Large intestine (tissue), 3 donors: ENCODE measurements around the gene NUB1. TPM values are rescaled to one million over a fixed set of nuclear protein-coding genes. Genes with fewer than 3 reads are reported as not detected.

Source experiments
- DNase-seq, 2 donors: peaks; one replicate each; pipeline versions ENCODE4 v3.0.0 to v3.0.0-alpha.2; 2013
- H3K27ac ChIP-seq: one replicate; pipeline ENCODE4 v1.5.1; 2013; ENCODE audit warnings: low read length
- H3K27me3 ChIP-seq: 2 replicates; pipeline ENCODE4 v1.6.1; 2013; ENCODE audit warnings: low read length; ENCODE audit not compliant: control insufficient read depth, insufficient read depth
- H3K36me3 ChIP-seq: 2 replicates; pipeline ENCODE4 v1.6.1; 2013; ENCODE audit warnings: low read length; ENCODE audit not compliant: control insufficient read depth, insufficient read depth
- H3K4me1 ChIP-seq: one replicate; pipeline ENCODE4 v1.6.1; 2013; ENCODE audit warnings: low read length; ENCODE audit not compliant: control insufficient read depth, insufficient read depth
- H3K4me3 ChIP-seq: one replicate; pipeline ENCODE4 v1.5.1; 2013; ENCODE audit warnings: low read length
- H3K9me3 ChIP-seq: one replicate; pipeline ENCODE4 v1.6.1; 2013; ENCODE audit warnings: mild to moderate bottlenecking, low read depth, low read length, moderate library complexity; ENCODE audit not compliant: control insufficient read depth
- WGBS: methylation state at CpG from one replicate; pipeline ENCODE4 v1.1.5; 2013; ENCODE audit warnings: low lambda C conversion rate; ENCODE audit not compliant: insufficient coverage; 5-methylcytosine and 5-hydroxymethylcytosine counted together
- polyA plus RNA-seq: library from polyadenylated mRNA; unstranded; fragments of 120-200 nt; gene quantifications from one replicate; pipeline ENCODE4 v1.2.1, GENCODE V29; 2013

The NUB1 gene
- polyA plus RNA-seq, 1 donor = 52.5 TPM

- no peaks in the 10 kb centered on the region for H3K27me3 ChIP-seq
- H3K36me3 ChIP-seq = peaks cover 71% of the 10 kb centered on the region
- no peaks in the 10 kb centered on the region for H3K9me3 ChIP-seq
- H3K4me1 ChIP-seq = no peaks in the 10 kb centered on the region
- no peak for DNase-seq
- no peak overlapping the region for H3K4me3 ChIP-seq
- WGBS = no CpG with 5 or more reads among the region's 15 CpGs
- no peak overlapping the region for H3K27ac ChIP-seq
Measured at GRCh38 chr7:151374726-151375125, 33.1 kb downstream of the NUB1 start.

- no peak overlapping the region for H3K27ac ChIP-seq
- H3K4me1 ChIP-seq = no peaks in the 10 kb centered on the region
- H3K27me3 ChIP-seq = peaks cover under 1% of the 10 kb centered on the region
- DNase-seq = no peak
- H3K9me3 ChIP-seq = no peaks in the 10 kb centered on the region
- H3K36me3 ChIP-seq = peaks cover 68% of the 10 kb centered on the region
- no CpG with 5 or more reads among the region's 10 CpGs for WGBS
- H3K4me3 ChIP-seq = no peak overlapping the region
Measured at GRCh38 chr7:151375530-151376217, 34.1 kb downstream of the NUB1 start.

- H3K9me3 ChIP-seq = no peaks in the 10 kb centered on the region
- peaks cover 7% of the 10 kb centered on the region for H3K27me3 ChIP-seq
- H3K4me3 ChIP-seq = no peak overlapping the region
- H3K36me3 ChIP-seq = peaks cover 64% of the 10 kb centered on the region
- H3K27ac ChIP-seq = no peak overlapping the region
- 100% methylated on average over 3 of the region's 33 CpGs for WGBS
- DNase-seq = no peak
- no peaks in the 10 kb centered on the region for H3K4me1 ChIP-seq
Measured at GRCh38 chr7:151376218-151376902, 34.7 kb downstream of the NUB1 start.

GRCh38 chr7:151377406-151377805 is 35.8 kb downstream of the NUB1 start:
- Histone ChIP-seq H3K4me3 (no peak overlapping the region), H3K9me3 (peaks cover 3% of the 10 kb centered on the region), H3K4me1 (peaks cover 7% of the 10 kb centered on the region), H3K27ac (no peak overlapping the region), H3K36me3 (peaks cover 55% of the 10 kb centered on the region), H3K27me3 (peaks cover 15% of the 10 kb centered on the region)
- no CpG with 5 or more reads among the region's 12 CpGs for WGBS
- no peak for DNase-seq

GRCh38 chr7:151378011-151378410 is 36.4 kb downstream of the NUB1 start:
- H3K27me3 ChIP-seq = peaks cover 21% of the 10 kb centered on the region
- H3K27ac ChIP-seq = no peak overlapping the region
- no CpG with 5 or more reads among the region's 9 CpGs for WGBS
- peaks cover 3% of the 10 kb centered on the region for H3K9me3 ChIP-seq
- H3K36me3 ChIP-seq = peaks cover 52% of the 10 kb centered on the region
- H3K4me1 ChIP-seq = peaks cover 7% of the 10 kb centered on the region
- no peak for DNase-seq
- H3K4me3 ChIP-seq = no peak overlapping the region

- Histone ChIP-seq H3K4me1 (peaks cover 7% of the 10 kb centered on the region), H3K9me3 (peaks cover 3% of the 10 kb centered on the region), H3K4me3 (no peak overlapping the region), H3K36me3 (peaks cover 47% of the 10 kb centered on the region), H3K27me3 (peaks cover 27% of the 10 kb centered on the region), H3K27ac (no peak overlapping the region)
- 100% methylated on average over 3 of the region's 17 CpGs for WGBS
- DNase-seq = no peak
Measured at GRCh38 chr7:151378496-151379192, 37.0 kb downstream of the NUB1 start.

GRCh38 chr7:151379193-151379520 is 37.5 kb downstream of the NUB1 start:
- Histone ChIP-seq H3K4me3 (no peak overlapping the region), H3K27ac (no peak overlapping the region), H3K27me3 (peaks cover 32% of the 10 kb centered on the region), H3K36me3 (peaks cover 42% of the 10 kb centered on the region), H3K9me3 (peaks cover 3% of the 10 kb centered on the region), H3K4me1 (peaks cover 7% of the 10 kb centered on the region)
- DNase-seq = no peak
- WGBS = no CpG with 5 or more reads among the region's 6 CpGs

- no peak for DNase-seq
- H3K9me3 ChIP-seq = peaks cover 3% of the 10 kb centered on the region
- peaks cover 7% of the 10 kb centered on the region for H3K4me1 ChIP-seq
- no CpG with 5 or more reads among the region's 25 CpGs for WGBS
- no peak overlapping the region for H3K4me3 ChIP-seq
- no peak overlapping the region for H3K27ac ChIP-seq
- H3K27me3 ChIP-seq = peaks cover 37% of the 10 kb centered on the region
- peaks cover 37% of the 10 kb centered on the region for H3K36me3 ChIP-seq
Measured at GRCh38 chr7:151379534-151380198, 38.1 kb downstream of the NUB1 start.

GRCh38 chr7:151380199-151381097 is 38.8 kb downstream of the NUB1 start:
- peaks cover 7% of the 10 kb centered on the region for H3K4me1 ChIP-seq
- peaks cover 40% of the 10 kb centered on the region for H3K27me3 ChIP-seq
- no peak overlapping the region for H3K27ac ChIP-seq
- peaks cover 7% of the 10 kb centered on the region for H3K9me3 ChIP-seq
- H3K36me3 ChIP-seq = peaks cover 34% of the 10 kb centered on the region
- no peak overlapping the region for H3K4me3 ChIP-seq
- WGBS = no CpG with 5 or more reads among the region's 32 CpGs
- DNase-seq = no peak

- WGBS = no CpG with 5 or more reads among the region's 7 CpGs
- Histone ChIP-seq H3K27me3 (peaks cover 40% of the 10 kb centered on the region), H3K4me3 (no peak overlapping the region), H3K4me1 (peaks cover 7% of the 10 kb centered on the region), H3K9me3 (peaks cover 7% of the 10 kb centered on the region), H3K36me3 (peaks cover 28% of the 10 kb centered on the region), H3K27ac (no peak overlapping the region)
- DNase-seq = no peak
Measured at GRCh38 chr7:151381098-151381347, 39.4 kb downstream of the NUB1 start.
